PC-9 (cell line): ENCODE data around the gene RIOK3. TPM values are rescaled to one million over a fixed set of nuclear protein-coding genes. Genes with fewer than 3 reads are reported as not detected.

Experiments
- BruUV-seq: library from RNA; stranded (reverse); fragments of 400-500 nt; replicated peaks from 2 replicates; lab custom pipeline; 2021; lab: Mats Ljungman, UMichigan
- CTCF ChIA-PET: fragments of 300-600 bp; sonication (Branson Sonifier 250); formaldehyde crosslinking; loops from one replicate; lab custom pipeline; 2022; ENCODE audit warnings: antibody characterized with exemption; lab: Charles Lee
- POLR2A ChIA-PET: fragments of 300-600 bp; sonication (Branson Sonifier 250); formaldehyde crosslinking; loops from one replicate; lab custom pipeline; 2022; ENCODE audit warnings: antibody characterized with exemption; ENCODE audit not compliant: unreplicated experiment; lab: Charles Lee
- DNase-seq, 2 experiments: peaks; one replicate each; pipeline versions ENCODE4 v3.0.0 to v3.0.0-alpha.2; 2015 to 2022; ENCODE audit warnings: mixed read lengths in 1 of 2
- H2AFZ ChIP-seq: fragments of 200-600 bp; sonication (generic); 2 replicates; pipeline ENCODE4 v1.8.1; 2017; ENCODE audit warnings: antibody characterized with exemption
- H3F3A ChIP-seq: fragments of 200-600 bp; sonication (generic); 2 replicates; pipeline ENCODE4 v1.8.1; 2017; ENCODE audit warnings: antibody characterized with exemption, mild to moderate bottlenecking, low read depth; ENCODE audit not compliant: insufficient read depth
- H3K27ac ChIP-seq: fragments of 200-600 bp; sonication (generic); 2 replicates; pipeline ENCODE4 v1.6.1; 2016; ENCODE audit warnings: mixed run types
- H3K27me3 ChIP-seq: fragments of 200-600 bp; sonication (generic); 2 replicates; pipeline ENCODE4 v1.6.1; 2016; ENCODE audit warnings: low read depth, mixed run types; ENCODE audit not compliant: insufficient read depth
- H3K36me3 ChIP-seq: fragments of 200-600 bp; sonication (generic); 2 replicates; pipeline ENCODE4 v1.6.1; 2016; ENCODE audit warnings: low read depth, mixed run types
- H3K4me1 ChIP-seq: fragments of 200-600 bp; sonication (generic); replicated peaks from 2 replicates; pipeline ENCODE4 v1.6.1; 2016; ENCODE audit warnings: mixed run types; ENCODE audit not compliant: insufficient read depth
- H3K4me2 ChIP-seq: fragments of 200-600 bp; sonication (generic); 2 replicates; pipeline ENCODE4 v1.6.1; 2017; ENCODE audit warnings: mixed run types
- H3K4me3 ChIP-seq: fragments of 200-600 bp; sonication (generic); 2 replicates; pipeline ENCODE4 v1.6.1; 2016; ENCODE audit warnings: mixed run types
- H3K79me2 ChIP-seq: fragments of 200-600 bp; sonication (generic); 2 replicates; pipeline ENCODE4 v1.6.1; 2017; ENCODE audit warnings: low read depth, mixed run types
- H3K9me2 ChIP-seq: fragments of 200-600 bp; sonication (generic); 2 replicates; pipeline ENCODE4 v1.8.1; 2017; ENCODE audit warnings: mild to moderate bottlenecking; ENCODE audit not compliant: insufficient read depth
- H3K9me3 ChIP-seq: fragments of 200-600 bp; sonication (generic); 2 replicates; pipeline ENCODE4 v1.8.1; 2016; ENCODE audit warnings: low read depth; ENCODE audit not compliant: insufficient read depth
- H4K20me1 ChIP-seq: fragments of 200-600 bp; sonication (generic); 2 replicates; pipeline ENCODE4 v1.8.1; 2017; ENCODE audit not compliant: insufficient read depth
- EZH2 ChIP-seq: fragments of 200-600 bp; sonication (generic); IDR thresholded peaks from 2 replicates; pipeline ENCODE4 v1.8.0; 2017; ENCODE audit warnings: antibody characterized with exemption, low read depth
- intact Hi-C: fragments of 100-400 bp; cut with micrococcal nuclease; formaldehyde crosslinking; loops from one replicate; pipeline ENCODE4 v1.10.0; 2022; ENCODE audit not compliant: unreplicated experiment
- total RNA-seq: library from RNA; stranded (reverse); gene quantifications from 2 replicates; pipeline ENCODE4 v1.2.3, GENCODE V29; 2021
- TF ChIP-seq, protein P1 (sequence below): fragments of 200-600 bp; sonication (generic); conservative IDR thresholded peaks from 2 replicates; pipeline ENCODE4 v1.6.1; 2017; ENCODE audit warnings: mixed run types, antibody characterized with exemption, mild to moderate bottlenecking, moderate library complexity

RIOK3 gene
- total RNA-seq, 1 experiment from 2014 or later = 39.9 TPM

DNA sequence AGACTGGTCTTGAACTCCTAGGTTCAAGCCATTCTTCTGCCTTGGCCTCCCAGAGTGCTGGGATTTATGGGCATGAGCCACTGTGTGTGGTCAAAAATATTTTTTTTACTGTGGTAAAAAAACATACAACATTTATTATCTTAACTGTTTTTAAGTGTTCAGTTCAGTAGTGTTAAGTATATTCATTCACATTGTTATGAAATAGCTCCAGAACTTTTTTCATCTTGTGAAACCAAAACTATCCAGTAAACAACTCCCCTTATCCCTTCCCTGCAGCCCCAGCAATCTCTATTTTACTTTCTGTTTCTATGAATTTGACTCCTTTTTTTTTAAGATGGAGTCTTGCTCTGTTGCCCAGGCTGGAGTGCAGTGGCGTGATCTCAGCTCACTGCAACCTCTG, 59.6 kb downstream of the RIOK3 start:
- BruUV-seq = no TSS peak
- Histone ChIP-seq H3K9me3 (no peaks in the 10 kb centered on the region), H3K9me2 (no peaks in the 10 kb centered on the region), H3K4me3 (no peak overlapping the region), H3K27ac (no peak overlapping the region), H2AFZ (no peak overlapping the region), H4K20me1 (no peaks in the 10 kb centered on the region), H3K27me3 (no peaks in the 10 kb centered on the region), H3K36me3 (no peaks in the 10 kb centered on the region), H3F3A (no peaks in the 10 kb centered on the region; the same call in 1 of the 2 replicates), H3K4me2 (no peak overlapping the region), H3K4me1 (no peaks in the 10 kb centered on the region), H3K79me2 (no peaks in the 10 kb centered on the region)
- ChIA-PET CTCF (no interaction called here), POLR2A (interaction anchor here (0.7 kb wide), 1 partner anchor 861 kb away, joined by 5 read pairs; no protein-coding TSS in a partner anchor)
- intact Hi-C loops = no loop called here
- DNase-seq = no peak
- no peak for TF ChIP-seq EZH2
- TF ChIP-seq, protein P1, sequence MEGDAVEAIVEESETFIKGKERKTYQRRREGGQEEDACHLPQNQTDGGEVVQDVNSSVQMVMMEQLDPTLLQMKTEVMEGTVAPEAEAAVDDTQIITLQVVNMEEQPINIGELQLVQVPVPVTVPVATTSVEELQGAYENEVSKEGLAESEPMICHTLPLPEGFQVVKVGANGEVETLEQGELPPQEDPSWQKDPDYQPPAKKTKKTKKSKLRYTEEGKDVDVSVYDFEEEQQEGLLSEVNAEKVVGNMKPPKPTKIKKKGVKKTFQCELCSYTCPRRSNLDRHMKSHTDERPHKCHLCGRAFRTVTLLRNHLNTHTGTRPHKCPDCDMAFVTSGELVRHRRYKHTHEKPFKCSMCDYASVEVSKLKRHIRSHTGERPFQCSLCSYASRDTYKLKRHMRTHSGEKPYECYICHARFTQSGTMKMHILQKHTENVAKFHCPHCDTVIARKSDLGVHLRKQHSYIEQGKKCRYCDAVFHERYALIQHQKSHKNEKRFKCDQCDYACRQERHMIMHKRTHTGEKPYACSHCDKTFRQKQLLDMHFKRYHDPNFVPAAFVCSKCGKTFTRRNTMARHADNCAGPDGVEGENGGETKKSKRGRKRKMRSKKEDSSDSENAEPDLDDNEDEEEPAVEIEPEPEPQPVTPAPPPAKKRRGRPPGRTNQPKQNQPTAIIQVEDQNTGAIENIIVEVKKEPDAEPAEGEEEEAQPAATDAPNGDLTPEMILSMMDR = no peak

DNA sequence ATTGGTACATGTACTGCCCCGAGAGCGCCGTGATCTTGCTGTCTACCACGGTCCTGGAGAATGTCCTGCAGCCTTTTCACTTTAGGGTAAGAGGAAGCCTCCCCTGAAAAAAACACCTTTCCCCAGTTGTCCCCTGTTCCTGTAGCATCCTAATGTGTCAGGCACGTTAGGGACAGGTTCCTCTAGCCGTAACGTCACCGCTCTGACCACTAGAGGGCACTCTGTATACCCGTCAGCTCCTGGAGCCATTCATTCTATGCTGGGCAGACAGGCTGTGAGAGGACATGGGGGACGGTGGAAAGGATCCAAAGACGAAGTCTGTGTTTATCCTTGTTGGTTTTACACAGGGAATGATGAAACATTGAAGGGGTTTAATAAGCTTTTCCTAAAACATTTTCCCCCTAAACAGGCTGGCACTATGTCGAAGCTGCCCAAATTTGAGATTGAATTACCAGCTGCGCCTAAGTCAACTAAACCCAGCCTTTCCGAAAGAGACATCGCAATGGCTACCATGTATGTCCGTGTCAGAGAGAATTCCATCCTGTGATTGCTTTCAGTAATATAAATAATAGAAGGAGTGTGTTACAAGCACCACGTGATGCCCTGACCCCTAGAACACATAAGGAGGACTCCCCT, 62.9 kb downstream of the RIOK3 start:
- Histone ChIP-seq H3K9me3 (no peaks in the 10 kb centered on the region), H3K4me3 (no peak overlapping the region), H3K79me2 (no peaks in the 10 kb centered on the region), H3K36me3 (0 out of 2 replicates have a peak, but pooled peaks cover 4% of the 10 kb centered on the region), H2AFZ (no peak overlapping the region), H3K9me2 (no peaks in the 10 kb centered on the region), H3K27me3 (no peaks in the 10 kb centered on the region), H3K4me1 (no peaks in the 10 kb centered on the region), H3F3A (no peaks in the 10 kb centered on the region; the same call in 1 of the 2 replicates), H4K20me1 (no peaks in the 10 kb centered on the region), H3K4me2 (no peak overlapping the region), H3K27ac (no peak overlapping the region)
- TF ChIP-seq, protein P1 = peak; percentile 80
- no peak for TF ChIP-seq EZH2
- BruUV-seq = no TSS peak
- POLR2A ChIA-PET = interaction anchor here (0.7 kb wide), 1 partner anchor 483 kb away, joined by 8 read pairs; no protein-coding TSS in a partner anchor
- CTCF ChIA-PET = interaction anchor here (0.5 kb wide), 1 partner anchor 403 kb away, joined by 4 read pairs; no protein-coding TSS in a partner anchor
- intact Hi-C loops = loop anchor here (1.0 to 5.0 kb wide), 5 partner anchors 71 to 601 kb away; partner anchors contain the start of gene NPC1
- peak; percentile 48 to 58 for DNase-seq

DNA sequence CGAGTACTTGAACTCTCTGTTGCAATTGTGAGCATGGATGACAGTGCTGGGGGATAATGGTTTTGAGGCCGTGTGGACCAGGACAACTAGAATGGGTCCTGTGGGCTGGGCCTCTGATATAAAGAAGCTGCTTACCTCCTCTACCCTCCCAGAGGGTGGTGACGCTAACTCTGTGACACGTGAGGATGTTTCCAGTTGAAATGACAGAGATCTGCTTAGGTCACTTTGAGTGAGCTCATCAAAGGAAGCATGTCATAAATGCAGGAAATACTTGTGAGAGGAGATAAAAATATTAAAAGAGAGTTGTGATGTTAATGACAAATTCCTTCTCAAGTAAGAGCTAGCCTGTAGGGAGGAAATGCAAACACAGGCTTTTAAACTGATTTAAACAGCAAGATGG, 66.6 kb downstream of the RIOK3 start:
- H3K27ac ChIP-seq = no peak overlapping the region
- H2AFZ ChIP-seq = no peak overlapping the region
- no peaks in the 10 kb centered on the region for H4K20me1 ChIP-seq
- no peak overlapping the region for H3K4me2 ChIP-seq
- H3K4me3 ChIP-seq = no peak overlapping the region
- no peaks in the 10 kb centered on the region for H3K4me1 ChIP-seq
- H3K36me3 ChIP-seq = 0 out of 2 replicates have a peak, but pooled peaks cover 4% of the 10 kb centered on the region
- intact Hi-C loops = loop anchor here (5.0 kb wide), 3 partner anchors 68 to 598 kb away; partner anchors contain the start of gene NPC1
- no peaks in the 10 kb centered on the region for H3K9me2 ChIP-seq
- no TSS peak for BruUV-seq
- no peaks in the 10 kb centered on the region for H3K9me3 ChIP-seq
- POLR2A ChIA-PET = interaction anchor here (0.6 kb wide), 1 partner anchor 619 kb away, joined by 3 read pairs; no protein-coding TSS in a partner anchor
- H3K27me3 ChIP-seq = no peaks in the 10 kb centered on the region
- CTCF ChIA-PET = no interaction called here
- no peaks in the 10 kb centered on the region for H3K79me2 ChIP-seq
- no peak for DNase-seq
- H3F3A ChIP-seq = no peaks in the 10 kb centered on the region; the same call in 1 of the 2 replicates
- no peak for TF ChIP-seq EZH2
- TF ChIP-seq, protein P1 = no peak
